HUES48 (cell line): ENCODE results near the gene TRPM2.

Source experiments
- H3K27ac ChIP-seq: one replicate; pipeline ENCODE4 v1.7.0; 2013; ENCODE audit warnings: low read depth, low read length, inconsistent platforms
- H3K27me3 ChIP-seq: 2 replicates; pipeline ENCODE4 v1.6.1; 2013; ENCODE audit warnings: mild to moderate bottlenecking, low read length; ENCODE audit not compliant: control insufficient read depth, insufficient read depth
- H3K36me3 ChIP-seq: 2 replicates; pipeline ENCODE4 v1.6.1; 2013; ENCODE audit warnings: low read length; ENCODE audit not compliant: control insufficient read depth, insufficient read depth
- H3K4me1 ChIP-seq: 2 replicates; pipeline ENCODE4 v1.6.1; 2013; ENCODE audit warnings: mild to moderate bottlenecking, low read length; ENCODE audit not compliant: control insufficient read depth, insufficient read depth
- H3K4me3 ChIP-seq: 2 replicates; pipeline ENCODE4 v1.5.1; 2013; ENCODE audit warnings: mild to moderate bottlenecking, low read depth, low read length
- H3K9ac ChIP-seq: 2 replicates; pipeline ENCODE4 v1.6.1; 2013; ENCODE audit warnings: mild to moderate bottlenecking, low read depth, low read length, moderate library complexity
- H3K9me3 ChIP-seq: 2 replicates; pipeline ENCODE4 v1.6.1; 2013; ENCODE audit warnings: low read length; ENCODE audit not compliant: control insufficient read depth, insufficient read depth

TRPM2 gene

GRCh38 chr21:44314561-44314960 is 38.9 kb upstream of the TRPM2 start:
- peaks cover 66% of the 10 kb centered on the region for H3K36me3 ChIP-seq
- no peaks in the 10 kb centered on the region for H3K27me3 ChIP-seq
- no peaks in the 10 kb centered on the region for H3K9me3 ChIP-seq
- H3K27ac ChIP-seq = no peak overlapping the region
- no peak overlapping the region for H3K4me3 ChIP-seq
- H3K4me1 ChIP-seq = no peaks in the 10 kb centered on the region
- H3K9ac ChIP-seq = no peak overlapping the region

- H3K4me3 ChIP-seq = no peak overlapping the region
- H3K27me3 ChIP-seq = no peaks in the 10 kb centered on the region
- no peak overlapping the region for H3K9ac ChIP-seq
- no peak overlapping the region for H3K27ac ChIP-seq
- no peaks in the 10 kb centered on the region for H3K4me1 ChIP-seq
- H3K9me3 ChIP-seq = no peaks in the 10 kb centered on the region
- H3K36me3 ChIP-seq = peaks cover 69% of the 10 kb centered on the region
Measured at GRCh38 chr21:44315691-44316203, 37.7 kb upstream of the TRPM2 start.

GRCh38 chr21:44316277-44316900 is 37.0 kb upstream of the TRPM2 start:
- Histone ChIP-seq H3K36me3 (peaks cover 63% of the 10 kb centered on the region), H3K27ac (no peak overlapping the region), H3K4me1 (no peaks in the 10 kb centered on the region), H3K27me3 (no peaks in the 10 kb centered on the region), H3K4me3 (no peak overlapping the region), H3K9ac (no peak overlapping the region), H3K9me3 (no peaks in the 10 kb centered on the region)

- Histone ChIP-seq H3K4me3 (no peak overlapping the region), H3K27me3 (no peaks in the 10 kb centered on the region), H3K9me3 (no peaks in the 10 kb centered on the region), H3K4me1 (no peaks in the 10 kb centered on the region), H3K9ac (no peak overlapping the region; the same call in 1 of the 2 replicates), H3K36me3 (peaks cover 61% of the 10 kb centered on the region), H3K27ac (no peak overlapping the region)
Measured at GRCh38 chr21:44317241-44317782, 36.1 kb upstream of the TRPM2 start.

- H3K9me3 ChIP-seq = no peaks in the 10 kb centered on the region
- no peak overlapping the region for H3K27ac ChIP-seq
- H3K4me1 ChIP-seq = no peaks in the 10 kb centered on the region
- no peak overlapping the region for H3K9ac ChIP-seq
- no peaks in the 10 kb centered on the region for H3K27me3 ChIP-seq
- peaks cover 55% of the 10 kb centered on the region for H3K36me3 ChIP-seq
- H3K4me3 ChIP-seq = no peak overlapping the region
Measured at GRCh38 chr21:44317871-44318270, 35.5 kb upstream of the TRPM2 start.

- Histone ChIP-seq H3K9me3 (no peaks in the 10 kb centered on the region), H3K36me3 (peaks cover 51% of the 10 kb centered on the region), H3K4me3 (no peak overlapping the region), H3K27me3 (no peaks in the 10 kb centered on the region), H3K4me1 (no peaks in the 10 kb centered on the region), H3K9ac (no peak overlapping the region), H3K27ac (no peak overlapping the region)
Measured at GRCh38 chr21:44318489-44319285, 34.7 kb upstream of the TRPM2 start.

GRCh38 chr21:44319407-44320065 is 33.9 kb upstream of the TRPM2 start:
- H3K27me3 ChIP-seq = no peaks in the 10 kb centered on the region
- H3K4me1 ChIP-seq = no peaks in the 10 kb centered on the region
- no peaks in the 10 kb centered on the region for H3K9me3 ChIP-seq
- no peak overlapping the region for H3K27ac ChIP-seq
- peaks cover 56% of the 10 kb centered on the region for H3K36me3 ChIP-seq
- H3K9ac ChIP-seq = no peak overlapping the region
- H3K4me3 ChIP-seq = no peak overlapping the region

GRCh38 chr21:44320847-44321246 is 32.6 kb upstream of the TRPM2 start:
- H3K9ac ChIP-seq = no peak overlapping the region
- H3K4me1 ChIP-seq = no peaks in the 10 kb centered on the region
- H3K4me3 ChIP-seq = no peak overlapping the region
- peaks cover 62% of the 10 kb centered on the region for H3K36me3 ChIP-seq
- H3K27me3 ChIP-seq = no peaks in the 10 kb centered on the region
- no peaks in the 10 kb centered on the region for H3K9me3 ChIP-seq
- no peak overlapping the region for H3K27ac ChIP-seq

- H3K27me3 ChIP-seq = no peaks in the 10 kb centered on the region
- H3K36me3 ChIP-seq = peaks cover 51% of the 10 kb centered on the region
Measured at GRCh38 chr21:44321846-44322450, 31.5 kb upstream of the TRPM2 start.

GRCh38 chr21:44322621-44323325 is 30.6 kb upstream of the TRPM2 start:
- Histone ChIP-seq H3K27me3 (no peaks in the 10 kb centered on the region), H3K27ac (no peak overlapping the region), H3K9me3 (no peaks in the 10 kb centered on the region), H3K9ac (no peak overlapping the region), H3K4me3 (no peak overlapping the region), H3K4me1 (no peaks in the 10 kb centered on the region), H3K36me3 (peaks cover 43% of the 10 kb centered on the region)

More at GRCh38 chr21:44321846-44322450, 31.5 kb upstream of the TRPM2 start:
- H3K27ac ChIP-seq = no peak overlapping the region
- no peaks in the 10 kb centered on the region for H3K4me1 ChIP-seq
- H3K4me3 ChIP-seq = no peak overlapping the region
- no peaks in the 10 kb centered on the region for H3K9me3 ChIP-seq
- no peak overlapping the region for H3K9ac ChIP-seq
